Stimulated activated naive B cell treated with anti-CD40 and anti-IgM and Interleukin-4, amounts not matched to agents 10 μg/mL and 1 μg/mL and 100 μg/mL, for 72 hours (primary cell): ENCODE data around the gene PDGFB.

Source experiments
- ATAC-seq, 2 donors: fragments of 150-1000 bp; cut with Tn5 transposase; replicated peaks; 2 replicates each; pipeline ENCODE4 v1.10.0; 2021; ENCODE audit warnings: moderate library complexity in 1 of 2
- DNase-seq: peaks from one replicate; pipeline ENCODE4 v3.0.0; 2021
- H3K27ac Mint-ChIP-seq: one replicate; pipeline ENCODE4 v1.8.0; 2022; ENCODE audit warnings: mild to moderate bottlenecking, mixed read lengths
- H3K27me3 Mint-ChIP-seq, 2 donors: one replicate each; pipeline ENCODE4 v1.8.0; 2022; ENCODE audit warnings: mixed read lengths in 2 of 2
- H3K36me3 Mint-ChIP-seq, 2 donors: one replicate each; pipeline ENCODE4 v1.8.0; 2022; ENCODE audit warnings: mixed read lengths in 2 of 2, mild to moderate bottlenecking in 1 of 2
- H3K4me1 Mint-ChIP-seq, 2 donors: one replicate each; pipeline ENCODE4 v1.8.0; 2022; ENCODE audit warnings: mixed read lengths in 2 of 2, mild to moderate bottlenecking in 1 of 2
- H3K4me3 Mint-ChIP-seq, 2 donors: one replicate each; pipeline ENCODE4 v1.8.0; 2022; ENCODE audit warnings: mild to moderate bottlenecking in 2 of 2, mixed read lengths in 2 of 2, moderate library complexity in 1 of 2
- H3K9me3 Mint-ChIP-seq, 2 donors: one replicate each; pipeline ENCODE4 v1.8.0; 2022; ENCODE audit warnings: mixed read lengths in 2 of 2, mild to moderate bottlenecking in 1 of 2

PDGFB gene

GRCh38 chr22:39214383-39215069, 30.3 kb downstream of the PDGFB start:
- no peaks in the 10 kb centered on the region for H3K36me3 Mint-ChIP-seq
- DNase-seq (no peak), ATAC-seq (no peak)
- peaks cover 42 to 62% of the 10 kb centered on the region in 2 donors for H3K27me3 Mint-ChIP-seq
- H3K9me3 Mint-ChIP-seq = peaks cover 0 to 4% of the 10 kb centered on the region in 2 donors
- H3K27ac Mint-ChIP-seq = peak overlapping the region; percentile 3
- H3K4me3 Mint-ChIP-seq = no peak overlapping the region
- H3K4me1 Mint-ChIP-seq = peaks cover 0 to 3% of the 10 kb centered on the region in 2 donors

- Mint-ChIP-seq H3K4me1 (peaks cover 0 to 3% of the 10 kb centered on the region in 2 donors), H3K4me3 (no peak overlapping the region), H3K36me3 (no peaks in the 10 kb centered on the region), H3K27ac (peak overlapping the region; percentile 42), H3K27me3 (peaks cover 42 to 57% of the 10 kb centered on the region in 2 donors), H3K9me3 (peaks cover 0 to 4% of the 10 kb centered on the region in 2 donors)
- ATAC-seq = no peak
- DNase-seq = no peak
Observed at GRCh38 chr22:39214006-39214382, 30.8 kb downstream of the PDGFB start.

- H3K4me3 Mint-ChIP-seq = no peak overlapping the region
Observed at GRCh38 chr22:39212721-39213376, 31.9 kb downstream of the PDGFB start.

GRCh38 chr22:39209756-39210155, 35.0 kb downstream of the PDGFB start:
- H3K4me1 Mint-ChIP-seq = peaks cover 7 to 22% of the 10 kb centered on the region in 2 donors
- H3K9me3 Mint-ChIP-seq = no peaks in the 10 kb centered on the region
- peaks cover 37 to 69% of the 10 kb centered on the region in 2 donors for H3K27me3 Mint-ChIP-seq
- H3K27ac Mint-ChIP-seq = no peak overlapping the region
- no peak for DNase-seq
- no peaks in the 10 kb centered on the region for H3K36me3 Mint-ChIP-seq
- H3K4me3 Mint-ChIP-seq = no peak overlapping the region
- no peak for ATAC-seq

More at GRCh38 chr22:39212721-39213376, 31.9 kb downstream of the PDGFB start:
- DNase-seq (no peak), ATAC-seq (no peak)
- peaks cover 44 to 61% of the 10 kb centered on the region in 2 donors for H3K27me3 Mint-ChIP-seq
- H3K36me3 Mint-ChIP-seq = no peaks in the 10 kb centered on the region
- H3K4me1 Mint-ChIP-seq = peaks cover 0 to 3% of the 10 kb centered on the region in 2 donors
- H3K27ac Mint-ChIP-seq = no peak overlapping the region
- peaks cover 0 to 4% of the 10 kb centered on the region in 2 donors for H3K9me3 Mint-ChIP-seq

- H3K27ac Mint-ChIP-seq = no peak overlapping the region
- H3K4me3 Mint-ChIP-seq = no peak overlapping the region
- ATAC-seq = no peak
- no peaks in the 10 kb centered on the region for H3K9me3 Mint-ChIP-seq
- no peaks in the 10 kb centered on the region for H3K36me3 Mint-ChIP-seq
- peaks cover 32 to 70% of the 10 kb centered on the region in 2 donors for H3K27me3 Mint-ChIP-seq
- H3K4me1 Mint-ChIP-seq = peaks cover 7 to 22% of the 10 kb centered on the region in 2 donors
- DNase-seq = no peak
Observed at GRCh38 chr22:39208013-39208680, 36.6 kb downstream of the PDGFB start.

GRCh38 chr22:39207141-39208012, 37.4 kb downstream of the PDGFB start:
- DNase-seq (no peak), ATAC-seq (peak in 1 of 2 donors; percentile 23)
- Mint-ChIP-seq H3K27ac (no peak overlapping the region), H3K36me3 (no peaks in the 10 kb centered on the region), H3K27me3 (peaks cover 30 to 67% of the 10 kb centered on the region in 2 donors), H3K4me3 (no peak overlapping the region), H3K9me3 (no peaks in the 10 kb centered on the region), H3K4me1 (peaks cover 9 to 22% of the 10 kb centered on the region in 2 donors)

GRCh38 chr22:39206491-39206890, 38.3 kb downstream of the PDGFB start:
- H3K36me3 Mint-ChIP-seq = no peaks in the 10 kb centered on the region
- ATAC-seq (no peak), DNase-seq (no peak)
- H3K27ac Mint-ChIP-seq = no peak overlapping the region
- no peak overlapping the region for H3K4me3 Mint-ChIP-seq
- peaks cover 26 to 61% of the 10 kb centered on the region in 2 donors for H3K27me3 Mint-ChIP-seq
- no peaks in the 10 kb centered on the region for H3K9me3 Mint-ChIP-seq
- H3K4me1 Mint-ChIP-seq = peaks cover 9 to 22% of the 10 kb centered on the region in 2 donors

- no peak for DNase-seq
- Mint-ChIP-seq H3K4me3 (peak overlapping the region in 1 of 2 donors; percentile 41), H3K27ac (peak overlapping the region; percentile 9), H3K27me3 (peaks cover 33 to 55% of the 10 kb centered on the region in 2 donors), H3K36me3 (no peaks in the 10 kb centered on the region), H3K4me1 (peaks cover 9 to 22% of the 10 kb centered on the region in 2 donors), H3K9me3 (no peaks in the 10 kb centered on the region)
- ATAC-seq = peak; percentile 80 to 87
Observed at GRCh38 chr22:39205344-39206021, 39.3 kb downstream of the PDGFB start.

- H3K9me3 Mint-ChIP-seq = no peaks in the 10 kb centered on the region
- peaks cover 33 to 55% of the 10 kb centered on the region in 2 donors for H3K27me3 Mint-ChIP-seq
- no peak overlapping the region for H3K4me3 Mint-ChIP-seq
- DNase-seq (no peak), ATAC-seq (no peak)
- H3K4me1 Mint-ChIP-seq = peaks cover 9 to 22% of the 10 kb centered on the region in 2 donors
- H3K27ac Mint-ChIP-seq = no peak overlapping the region
- H3K36me3 Mint-ChIP-seq = no peaks in the 10 kb centered on the region
Observed at GRCh38 chr22:39204216-39204615, 40.6 kb downstream of the PDGFB start.

GRCh38 chr22:39197578-39197977, 47.2 kb downstream of the PDGFB start:
- Mint-ChIP-seq H3K4me3 (no peak overlapping the region), H3K4me1 (peaks cover 5 to 20% of the 10 kb centered on the region in 2 donors), H3K27ac (no peak overlapping the region)

GRCh38 chr22:39194098-39194497, 50.7 kb downstream of the PDGFB start:
- Mint-ChIP-seq H3K27ac (no peak overlapping the region), H3K27me3 (peaks cover 15 to 22% of the 10 kb centered on the region in 2 donors), H3K36me3 (peaks cover 3 to 4% of the 10 kb centered on the region in 2 donors), H3K9me3 (peaks cover 0 to 4% of the 10 kb centered on the region in 2 donors), H3K4me1 (peaks cover 5 to 20% of the 10 kb centered on the region in 2 donors), H3K4me3 (no peak overlapping the region)
- no peak for DNase-seq
- no peak for ATAC-seq

More at GRCh38 chr22:39197578-39197977, 47.2 kb downstream of the PDGFB start:
- DNase-seq (no peak), ATAC-seq (no peak)
- Mint-ChIP-seq H3K9me3 (peaks cover 0 to 4% of the 10 kb centered on the region in 2 donors), H3K36me3 (peaks cover 3 to 4% of the 10 kb centered on the region in 2 donors), H3K27me3 (peaks cover 0 to 15% of the 10 kb centered on the region in 2 donors)

- DNase-seq (no peak), ATAC-seq (no peak)
- Mint-ChIP-seq H3K27ac (no peak overlapping the region), H3K9me3 (peaks cover 0 to 3% of the 10 kb centered on the region in 2 donors), H3K4me3 (no peak overlapping the region), H3K27me3 (peaks cover 32 to 54% of the 10 kb centered on the region in 2 donors), H3K36me3 (no peaks in the 10 kb centered on the region), H3K4me1 (no peaks in the 10 kb centered on the region)
Observed at GRCh38 chr22:39188809-39189208, 56.0 kb downstream of the PDGFB start.

- Mint-ChIP-seq H3K36me3 (peaks cover 0 to 5% of the 10 kb centered on the region in 2 donors), H3K9me3 (peaks cover 0 to 10% of the 10 kb centered on the region in 2 donors), H3K4me1 (no peaks in the 10 kb centered on the region), H3K27me3 (peaks cover 32 to 70% of the 10 kb centered on the region in 2 donors), H3K27ac (no peak overlapping the region), H3K4me3 (no peak overlapping the region)
- DNase-seq (no peak), ATAC-seq (no peak)
Observed at GRCh38 chr22:39185601-39186012, 59.2 kb downstream of the PDGFB start.
